Right hindlimb (tissue), 1 donor: ENCODE measurements around the gene CADM4.

ENCODE experiments used
- DNase-seq: peaks from one replicate; pipeline ENCODE4 v3.0.0-alpha.2; 2018

Gene CADM4

DNA sequence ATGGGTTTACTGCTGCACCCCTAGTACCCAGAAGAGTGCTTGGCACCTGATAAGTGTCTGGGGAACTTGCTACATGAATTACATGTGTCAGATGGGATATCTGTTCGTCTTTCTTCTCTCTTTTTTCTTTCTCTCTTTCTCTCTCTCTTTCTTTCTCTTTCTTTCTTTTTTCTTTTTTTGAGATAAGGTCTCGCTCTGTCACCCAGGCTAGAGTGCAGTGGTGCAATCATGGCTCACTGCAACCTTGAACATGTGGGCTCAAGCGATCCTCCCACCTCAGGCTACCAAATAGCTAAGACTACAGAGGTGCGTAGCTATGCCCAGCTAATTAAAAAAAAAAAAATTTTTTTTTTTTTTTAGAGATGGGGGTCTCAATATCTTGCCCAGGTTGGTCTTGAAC lies 6.1 kb downstream of the CADM4 start:
- no peak for DNase-seq

DNA sequence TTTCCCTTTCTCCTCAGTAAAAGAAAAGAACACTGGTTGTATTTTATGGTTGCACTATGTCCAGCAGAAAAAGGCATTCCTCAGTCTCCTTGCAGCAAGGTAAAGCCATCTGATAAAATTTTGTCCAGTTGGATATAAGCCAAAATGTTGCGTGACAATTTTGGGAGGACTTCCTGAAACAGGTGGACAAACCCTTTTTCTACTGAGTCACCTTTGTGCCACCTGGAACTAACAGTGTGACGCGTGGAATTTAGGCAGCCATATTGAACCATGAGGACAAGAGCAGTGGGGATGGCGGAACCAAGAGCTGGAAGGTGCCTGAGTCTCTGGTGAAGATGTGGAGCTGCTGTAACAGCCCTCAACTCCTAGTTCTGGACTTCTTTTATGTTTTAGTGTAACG lies 8.2 kb downstream of the CADM4 start:
- no peak for DNase-seq

DNA sequence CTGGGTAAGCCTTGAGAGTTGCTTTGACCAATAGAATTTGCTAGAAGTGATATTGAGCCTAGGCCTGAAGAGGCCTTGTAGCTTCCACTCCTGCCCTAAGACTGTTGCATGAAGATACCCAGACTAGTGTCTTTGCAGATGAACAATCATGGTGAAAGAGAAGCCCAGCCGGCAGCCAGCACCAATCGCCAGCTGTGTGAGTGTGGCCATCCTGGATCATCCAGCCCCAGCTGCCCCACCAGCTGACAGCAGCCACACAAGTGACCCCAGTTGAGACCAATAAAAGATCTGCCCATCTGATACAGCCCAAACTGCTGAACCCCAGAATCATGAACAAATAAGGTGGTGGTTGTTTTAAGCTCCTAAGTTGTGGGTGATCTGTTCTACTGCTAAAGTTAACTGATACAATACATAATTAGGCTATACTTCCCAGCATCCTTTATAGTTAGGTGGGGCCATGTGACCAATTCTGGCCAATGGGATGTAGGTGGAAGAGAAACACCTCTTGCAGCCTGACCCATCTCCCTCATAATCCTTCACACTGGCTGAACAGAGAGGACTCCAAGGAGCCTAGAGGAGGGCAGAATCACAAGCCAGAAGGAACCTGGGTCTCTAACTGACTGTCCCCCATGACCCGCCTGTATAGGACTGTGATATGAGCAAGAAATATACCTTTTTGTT lies 10.9 kb downstream of the CADM4 start:
- DNase-seq = no peak

DNA sequence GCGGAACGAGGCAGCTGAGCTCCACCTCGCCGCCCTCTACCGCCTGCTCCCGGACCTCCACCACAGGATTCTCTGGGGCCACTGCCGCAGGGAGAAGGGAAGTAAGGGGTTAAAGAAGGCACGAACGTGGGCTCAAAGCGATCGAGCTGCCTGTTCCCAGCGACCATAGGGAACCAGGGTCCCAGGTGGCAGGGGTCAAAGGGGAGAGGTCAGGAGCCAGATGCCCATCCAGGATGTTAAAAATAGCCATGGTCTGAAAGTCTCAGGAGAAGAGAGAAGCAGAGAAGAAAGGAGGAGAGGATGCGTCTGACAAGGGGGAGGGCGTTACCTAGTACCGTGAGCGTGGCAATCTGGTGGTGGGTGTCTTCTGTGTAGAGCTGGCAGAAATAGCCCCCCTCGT lies 12.8 kb downstream of the CADM4 start:
- DNase-seq = no peak

DNA sequence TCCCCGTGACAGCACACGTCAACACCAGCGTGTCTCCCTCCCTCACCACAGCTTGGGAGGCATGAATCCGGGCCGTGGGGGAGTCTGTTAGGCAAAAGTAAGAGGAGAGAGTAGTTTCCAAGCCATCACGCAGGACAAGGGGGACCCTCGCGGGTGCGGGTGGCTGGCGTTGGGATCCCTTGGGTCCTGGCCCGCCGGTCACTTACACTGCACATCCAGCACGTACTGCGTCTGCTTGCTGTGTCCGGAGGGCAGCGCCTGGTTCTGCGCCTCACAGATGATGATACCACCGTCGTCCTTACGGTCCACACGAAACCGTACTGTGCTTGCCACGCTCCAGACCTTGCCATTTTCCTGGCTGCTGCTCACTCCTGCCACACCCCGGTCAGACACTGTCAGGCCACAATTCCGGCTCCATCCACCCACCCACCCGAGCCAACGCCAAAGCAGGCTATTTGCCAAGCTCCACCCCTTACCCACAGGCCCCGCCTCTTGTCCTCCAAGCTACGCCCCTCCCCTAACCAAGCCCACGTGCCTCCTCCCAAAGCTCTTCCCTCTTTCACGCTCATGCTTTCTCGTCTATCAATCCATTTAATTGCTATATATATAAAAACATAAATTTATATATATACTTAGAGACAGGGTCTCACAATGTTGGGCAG lies 13.6 kb downstream of the CADM4 start:
- DNase-seq = no peak

DNA sequence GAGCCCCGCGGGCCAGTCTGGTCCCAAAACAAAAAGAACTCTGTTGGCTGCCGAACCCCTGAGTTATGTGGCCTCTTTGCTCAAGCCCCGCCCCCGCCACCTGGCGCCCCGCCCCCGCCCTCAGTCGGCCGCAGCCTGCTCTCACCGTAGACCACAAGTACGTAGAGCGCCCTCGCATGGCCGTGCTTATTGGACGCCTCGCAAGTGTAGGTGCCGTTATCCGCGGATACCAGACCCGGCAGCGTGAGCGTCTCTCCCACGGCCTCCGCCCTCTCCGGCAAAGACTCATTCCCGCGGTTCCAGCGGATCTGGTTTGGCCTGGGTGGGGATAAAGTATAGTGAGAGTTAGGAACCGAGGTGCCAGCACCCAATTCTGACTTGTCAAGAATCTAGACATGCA lies 14.7 kb downstream of the CADM4 start:
- peak; percentile 45 for DNase-seq

DNA sequence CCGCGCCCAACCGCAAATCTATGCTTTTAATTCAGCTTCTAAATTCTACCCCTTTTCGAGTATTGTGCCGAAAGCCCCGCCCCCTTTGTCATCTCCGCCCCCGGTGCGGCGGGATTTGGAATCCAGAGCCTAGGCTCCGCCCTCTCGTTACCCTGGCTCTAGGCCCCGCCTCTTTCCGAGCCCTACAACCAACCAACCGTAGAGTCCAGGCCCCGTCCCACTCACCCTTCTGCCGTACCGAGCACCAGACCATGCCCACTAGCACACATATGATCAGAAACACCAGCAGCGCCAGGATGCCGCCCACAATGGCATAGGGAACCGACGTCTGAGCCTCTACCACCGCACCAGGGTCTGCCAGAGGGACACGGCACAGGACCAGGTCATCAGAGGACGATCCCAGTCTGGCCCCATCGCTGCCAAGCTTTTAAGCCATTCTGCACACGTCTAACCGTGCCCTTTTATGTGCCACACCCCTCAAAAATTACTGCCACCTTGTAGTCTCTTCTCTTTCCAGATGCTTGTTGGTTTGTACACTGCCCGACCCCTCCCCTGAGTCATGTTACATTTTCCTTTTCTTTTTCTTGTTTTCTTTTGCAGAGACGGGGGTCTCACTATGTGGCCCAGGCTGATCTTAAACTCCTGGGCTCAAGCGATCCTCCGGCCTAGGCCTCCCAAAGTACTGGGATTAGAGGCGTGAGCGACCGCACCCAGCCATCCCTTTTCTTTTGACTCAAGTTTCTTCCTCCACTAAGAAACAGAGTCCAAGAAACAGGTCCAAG lies 15.6 kb downstream of the CADM4 start:
- no peak for DNase-seq

DNA sequence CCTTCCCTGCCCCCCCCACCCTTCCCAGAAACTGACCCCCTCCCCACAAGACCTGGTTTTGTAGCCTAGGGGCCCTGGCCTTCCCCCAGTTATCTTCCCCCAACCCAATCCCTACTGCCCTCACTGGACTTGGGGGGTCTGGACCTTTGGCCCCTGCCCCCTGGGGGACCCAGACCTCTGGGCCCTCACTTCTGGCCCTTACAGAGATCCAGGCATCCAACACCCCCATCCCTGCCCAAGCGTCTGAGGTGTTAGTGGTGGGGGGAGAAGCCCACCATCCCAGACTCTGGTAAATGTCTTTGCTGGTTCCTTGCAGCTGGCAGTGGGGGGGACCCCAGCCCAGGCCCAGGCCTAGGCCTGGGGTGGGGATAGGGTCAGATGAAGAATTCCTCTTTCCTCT lies 16.7 kb downstream of the CADM4 start:
- no peak for DNase-seq

DNA sequence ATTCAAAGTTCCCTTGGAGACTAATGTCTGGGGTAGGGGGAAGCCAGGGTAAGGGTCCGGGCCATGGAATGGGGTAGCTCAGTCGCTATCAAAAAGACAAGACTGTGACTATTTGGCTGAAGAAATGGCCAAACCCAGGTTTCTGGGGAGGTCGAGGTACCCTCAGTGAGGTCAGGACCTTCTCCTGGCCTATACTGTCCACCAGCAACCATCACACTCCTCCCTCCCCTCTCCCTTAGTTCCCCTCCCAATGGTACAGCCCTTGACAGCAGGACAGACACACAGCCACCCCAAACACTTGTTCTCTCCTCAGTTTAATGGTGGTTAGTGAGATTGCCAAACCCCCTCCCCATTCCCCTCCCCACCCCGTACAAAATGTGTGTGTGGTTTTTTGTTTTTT lies 17.6 kb downstream of the CADM4 start:
- DNase-seq = no peak

DNA sequence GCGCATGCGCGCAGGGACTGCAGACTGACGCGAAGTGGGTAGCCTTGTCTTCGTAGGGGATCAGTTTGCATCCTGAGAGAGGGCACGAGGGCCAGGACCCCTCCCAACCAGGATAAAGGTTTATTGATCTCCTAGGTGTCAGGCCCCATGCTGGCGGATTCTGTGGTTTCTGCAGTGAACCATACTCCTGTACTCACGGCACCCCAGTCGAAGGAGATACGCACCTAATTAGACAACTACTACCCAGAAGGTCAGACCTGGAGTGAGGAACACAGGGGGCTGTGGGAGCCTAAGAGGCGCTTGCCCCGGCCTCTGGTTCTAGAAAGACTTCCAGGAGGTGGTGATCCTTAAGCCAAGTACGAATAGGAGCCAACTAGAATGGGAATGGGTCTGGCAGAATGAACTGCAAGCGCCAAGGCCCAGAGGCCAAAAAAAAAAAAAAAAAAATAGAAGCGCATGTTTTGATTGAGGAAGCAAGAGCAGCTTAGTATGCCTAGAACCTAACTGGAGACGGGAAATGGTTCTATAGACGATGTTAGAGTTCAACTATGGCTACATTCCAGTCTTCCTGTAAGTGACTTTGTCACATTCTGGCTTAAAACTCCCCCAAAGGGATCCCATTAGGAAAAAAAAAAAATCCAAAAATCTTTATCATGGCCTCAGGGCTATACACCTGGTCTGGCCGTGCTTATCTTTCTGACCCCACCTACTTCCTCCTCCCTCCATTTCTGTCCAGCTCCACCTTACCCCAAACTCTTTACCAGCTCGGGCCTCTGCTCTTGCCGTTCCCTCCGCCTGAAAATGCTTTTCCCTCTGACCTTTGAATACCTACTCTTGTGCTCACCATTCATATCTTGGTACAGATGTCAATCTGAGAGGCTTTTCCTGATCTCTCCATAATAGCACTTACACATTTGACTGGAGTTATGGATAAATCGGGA lies 19.3 kb downstream of the CADM4 start:
- no peak for DNase-seq

DNA sequence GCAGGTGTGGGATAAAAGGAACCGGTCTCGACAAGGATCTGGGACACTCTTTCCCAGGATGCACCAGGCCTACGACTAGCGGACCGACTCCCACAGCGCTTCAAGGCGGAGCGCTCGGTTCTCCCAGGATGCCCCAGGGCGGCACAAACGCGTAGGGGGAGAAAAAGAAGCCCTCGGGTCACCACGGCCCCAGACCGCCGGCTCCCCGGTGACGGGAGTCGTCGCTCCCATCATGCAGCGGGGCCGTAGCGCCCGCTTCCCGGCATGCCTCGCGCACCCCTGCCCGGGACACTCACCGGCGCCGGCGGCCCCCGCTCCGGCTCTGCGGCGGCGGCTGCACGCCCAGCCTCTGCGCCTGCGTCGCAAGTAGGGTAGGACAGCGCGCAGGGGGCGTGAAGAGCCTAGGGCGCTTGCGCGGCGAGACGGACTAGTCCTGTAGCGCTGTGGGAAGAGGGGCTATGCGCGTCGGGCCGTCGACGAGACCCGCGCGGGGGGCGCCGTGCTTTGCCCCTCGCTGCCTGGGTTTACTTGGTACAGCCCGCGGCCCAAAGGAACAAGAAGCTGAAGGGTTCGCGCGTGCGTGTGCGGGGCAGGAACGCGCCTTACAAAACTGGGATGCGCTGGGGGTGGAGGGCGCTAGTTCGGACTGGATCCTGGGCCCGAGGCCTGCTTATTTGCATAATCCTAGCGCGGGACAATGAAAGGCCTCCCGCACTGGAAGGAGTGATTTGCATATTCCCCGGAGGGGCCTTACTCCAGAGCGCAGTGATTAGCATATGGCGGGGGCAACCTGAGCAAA lies 20.2 kb downstream of the CADM4 start, which contains the start of gene ZNF428:
Gene ZNF428, minus strand, starts transcription at position 368 of the 799 bp plus-strand sequence. CDS start 5,325 bp downstream, outside the sequence.
- peak; percentile 93 for DNase-seq

DNA sequence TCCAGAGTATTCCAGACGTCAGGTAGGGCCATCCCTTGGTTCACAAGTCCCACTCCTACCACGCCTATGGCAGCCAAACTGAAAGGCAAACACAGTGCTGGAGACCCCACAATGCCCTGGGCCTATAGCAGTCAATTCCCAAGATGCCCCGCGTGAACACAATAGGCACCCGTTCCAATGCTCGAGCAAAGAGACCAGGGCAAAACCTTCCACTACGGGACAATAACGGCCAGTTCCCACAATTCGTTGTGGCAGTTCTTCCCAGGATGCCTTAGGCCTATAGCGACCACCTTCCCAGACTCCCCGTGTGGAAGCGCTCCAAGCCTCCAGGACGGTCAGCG lies 20.8 kb downstream of the CADM4 start:
- no peak for DNase-seq

DNA sequence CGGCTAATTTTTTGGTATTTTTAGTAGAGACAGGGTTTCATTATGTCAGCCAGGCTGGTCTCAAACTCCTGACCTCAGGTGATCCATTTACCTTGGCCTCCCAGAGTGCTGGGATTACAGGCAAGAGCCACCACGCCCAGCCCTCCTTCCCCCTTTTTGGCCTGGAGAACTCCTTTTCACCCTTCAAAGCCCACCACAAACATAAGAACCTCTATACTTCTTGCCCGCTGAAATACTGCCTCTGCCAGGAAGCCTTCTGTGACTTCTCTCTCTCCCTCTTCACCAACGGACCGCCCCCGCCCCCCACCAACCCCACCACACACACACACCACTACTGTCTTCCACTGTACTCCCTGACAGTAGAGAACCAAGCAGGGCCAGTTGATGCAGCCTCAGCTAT lies 22.7 kb downstream of the CADM4 start:
- no peak for DNase-seq

DNA sequence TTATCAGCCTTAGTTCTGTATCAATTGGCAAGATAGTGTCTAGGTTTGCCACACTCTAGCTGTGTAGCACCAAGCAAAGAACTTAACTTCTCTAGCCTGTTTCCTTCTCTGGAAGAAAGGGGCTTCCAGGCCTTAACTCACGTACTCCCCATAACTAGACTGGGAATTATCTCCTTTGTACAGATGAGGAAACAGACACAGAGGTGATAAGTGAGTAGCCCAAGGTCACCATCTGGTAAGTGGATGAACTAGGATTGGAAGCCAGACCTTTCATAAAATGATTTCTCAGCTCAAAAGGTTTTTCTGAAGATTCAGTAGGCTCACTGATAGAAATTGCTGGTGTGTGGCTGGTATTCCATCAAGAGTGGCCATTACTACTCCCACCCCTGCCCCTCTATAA lies 23.3 kb downstream of the CADM4 start:
- no peak for DNase-seq

DNA sequence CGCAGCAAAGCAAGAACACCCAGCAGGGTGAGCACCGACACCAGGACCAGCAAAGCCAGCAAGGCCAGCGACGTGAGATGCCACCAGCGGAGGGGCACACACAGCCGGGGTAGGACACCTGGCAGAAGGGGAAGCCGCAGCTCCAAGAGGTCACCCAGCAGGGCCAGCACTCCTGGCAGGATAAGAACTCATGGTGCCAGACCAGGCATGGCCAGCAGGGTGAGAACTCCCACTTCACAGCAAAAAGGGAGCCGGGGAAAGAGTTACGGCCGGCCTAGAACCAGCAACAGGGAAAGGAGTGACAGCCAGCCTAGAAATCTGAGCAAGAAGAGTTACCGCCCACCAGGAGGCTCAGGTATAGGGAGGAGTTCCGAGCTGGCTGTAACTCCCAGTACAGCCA lies 27.3 kb downstream of the CADM4 start:
- DNase-seq = no peak

DNA sequence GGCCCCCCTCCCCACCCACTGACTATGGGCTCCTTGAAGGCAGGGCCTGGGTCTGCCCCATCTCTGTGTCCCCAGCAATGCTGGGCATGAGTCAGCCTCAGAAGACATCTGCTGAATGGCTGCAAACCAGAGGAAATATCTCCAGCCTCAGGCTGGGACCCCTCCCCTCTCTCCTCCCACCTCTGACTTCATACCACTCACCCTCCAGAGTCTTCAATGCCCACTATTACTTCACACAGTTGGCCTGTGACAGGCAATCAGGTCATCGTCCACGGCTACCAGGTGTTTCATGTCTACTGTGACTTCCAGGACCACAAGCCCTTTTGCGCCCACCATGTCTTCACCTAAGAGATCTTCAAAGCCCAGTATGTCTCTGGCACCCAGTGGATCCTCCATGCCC lies 27.9 kb downstream of the CADM4 start, which contains the start of gene SRRM5:
Gene SRRM5, plus strand, starts transcription at position 301 of the 400 bp plus-strand sequence. Its CDS starts 34 bp downstream, at position 335.
- no peak for DNase-seq

DNA sequence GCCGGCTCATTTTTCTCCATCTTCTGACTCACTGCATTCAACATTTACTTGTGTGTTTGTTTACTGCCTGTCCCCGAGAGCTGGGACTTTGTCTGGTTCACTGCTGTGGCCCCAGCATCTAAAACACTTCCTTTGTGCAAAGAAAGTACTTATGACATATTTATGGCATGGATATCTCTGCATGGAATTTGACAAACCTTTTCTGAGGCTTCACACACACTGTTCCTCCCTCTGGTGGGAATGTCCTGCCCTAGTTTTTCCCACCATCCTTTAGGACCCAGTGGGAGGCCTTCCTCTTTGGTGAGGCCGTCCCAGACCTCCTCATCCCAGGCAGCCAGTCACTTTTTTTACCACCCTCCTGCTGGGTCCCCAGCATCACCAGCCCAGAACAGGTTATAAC lies 29.2 kb downstream of the CADM4 start:
- DNase-seq = no peak

DNA sequence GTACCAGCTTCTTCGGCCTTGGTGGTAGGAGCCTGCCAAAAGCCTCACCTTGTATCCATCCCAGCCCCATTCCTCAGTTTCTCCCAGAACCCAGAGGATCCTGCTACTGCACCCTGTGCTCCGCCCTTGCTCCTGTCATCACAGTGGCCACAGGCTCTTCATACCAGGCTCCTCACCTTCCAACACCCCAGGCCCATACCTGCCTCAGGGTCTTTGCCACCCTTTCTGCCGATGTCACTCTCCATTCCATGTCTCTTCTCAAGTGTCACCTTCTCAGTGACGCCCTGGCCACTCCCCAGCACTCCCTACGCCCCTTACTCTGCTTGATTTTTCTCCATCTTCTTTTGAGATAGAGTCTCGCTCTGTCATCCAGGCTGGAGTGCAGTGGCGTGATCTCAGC lies 29.8 kb downstream of the CADM4 start:
- DNase-seq = no peak

DNA sequence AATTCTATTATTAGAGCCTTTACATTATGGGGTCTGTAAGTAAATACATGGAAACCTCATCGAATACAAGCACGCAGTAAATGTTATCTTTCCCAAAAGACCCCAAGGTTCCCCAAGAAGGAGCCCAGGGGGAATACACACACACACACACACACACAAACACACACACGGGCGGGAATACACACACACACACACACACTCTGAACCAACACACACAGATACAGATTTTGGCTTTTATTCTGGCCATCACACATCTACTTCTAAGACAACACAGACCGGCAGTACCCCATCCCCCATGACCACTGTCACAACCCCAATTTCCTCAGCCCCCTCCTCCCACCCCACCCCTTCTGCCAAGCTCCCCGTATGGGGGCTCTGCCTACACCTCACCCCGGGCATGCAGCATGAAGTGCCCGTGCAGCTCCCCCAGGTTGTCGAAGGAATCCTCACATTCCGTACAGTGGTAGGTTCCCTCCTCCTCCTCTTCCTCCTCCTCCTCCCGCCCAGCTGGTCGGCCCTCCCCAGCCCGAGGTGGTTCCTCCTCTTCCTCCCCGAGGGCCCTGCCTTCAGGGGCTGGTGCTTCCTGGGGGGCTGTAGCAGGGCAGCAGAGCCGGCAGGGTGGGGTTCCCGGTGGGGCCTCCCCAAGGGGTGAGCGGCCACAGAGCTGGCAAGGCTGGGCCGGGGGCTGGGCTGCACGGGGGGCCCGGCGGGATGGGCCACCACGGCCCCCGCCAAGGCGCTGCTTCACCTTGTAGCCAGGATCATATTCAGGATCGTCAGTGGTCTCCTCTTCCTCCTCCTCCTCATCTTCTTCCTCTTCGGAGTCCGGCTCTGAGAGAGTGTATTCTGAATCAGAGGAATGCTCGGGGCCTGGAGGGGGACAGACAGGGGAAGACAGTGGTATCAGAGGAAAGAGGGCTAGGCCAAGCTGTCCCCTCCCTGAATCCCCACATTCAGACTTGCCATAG lies 32.1 kb downstream of the CADM4 start:
- DNase-seq = no peak

DNA sequence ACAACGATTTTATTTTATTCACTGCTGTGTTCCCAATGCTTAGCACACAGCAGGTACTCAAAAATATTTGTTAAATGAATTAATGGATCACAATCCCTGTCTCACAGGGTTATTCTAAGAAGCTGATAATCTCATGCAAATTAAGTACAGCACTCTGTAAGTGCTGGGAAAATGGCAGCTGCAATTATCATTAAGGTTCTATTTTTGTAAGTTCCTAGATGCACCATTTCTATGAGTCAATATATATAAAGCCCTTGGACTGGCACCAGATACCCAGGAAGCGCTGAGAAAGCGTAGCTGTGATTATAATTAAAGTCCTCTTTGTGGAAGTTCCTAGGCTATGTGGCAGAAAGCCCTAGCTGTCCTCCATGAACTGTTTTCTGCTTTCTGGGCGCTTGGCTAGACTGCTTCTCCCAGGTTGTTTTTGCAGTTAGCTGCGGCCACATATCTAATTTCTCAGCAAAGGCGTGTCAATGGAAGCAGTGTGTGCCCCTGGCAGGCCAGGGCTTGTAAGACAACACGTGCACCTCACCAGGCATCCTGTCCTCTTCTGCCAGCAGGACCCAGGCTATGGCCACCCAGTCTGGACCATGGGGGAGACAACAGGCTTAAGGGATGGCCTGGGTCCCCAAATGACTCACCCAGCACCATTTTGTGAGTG lies 33.0 kb downstream of the CADM4 start:
- DNase-seq = peak; percentile 61
